Inflammatory macrophage (primary cell): ENCODE measurements around the gene GAN.

Source experiments
- DNase-seq, 2 donors: peaks; one replicate each; pipeline ENCODE4 v3.0.0-alpha.2; 2020 to 2022

Gene GAN

GRCh38 chr16:81432937-81433557 lies 118.3 kb downstream of the GAN start:
- no peak for DNase-seq

- DNase-seq = no peak
These were observed 120.3 kb downstream of the GAN start for GRCh38 chr16:81435103-81435502.

GRCh38 chr16:81435567-81435966 lies 120.8 kb downstream of the GAN start:
- no peak for DNase-seq

- no peak for DNase-seq
These were observed 121.6 kb downstream of the GAN start for GRCh38 chr16:81436386-81436785.

GRCh38 chr16:81437865-81438264 lies 123.1 kb downstream of the GAN start:
- DNase-seq = peak; percentile 77 to 78
